Measurements from ENCODE around the gene IGFBP4. TPM values are rescaled to one million over a fixed set of nuclear protein-coding genes. Genes with fewer than 3 reads are reported as not detected.

IGFBP4 gene
- total RNA-seq, 4 donors from 2014 or later, result 35.1 to 90.4 (median 39.6) TPM

GRCh38 chr17:40452921-40453378 is 9.7 kb downstream of the IGFBP4 start:
- H3K4me3 ChIP-seq (ENCODE audit: low read depth, poor library complexity, severe bottlenecking), result no peak overlapping the region
- DNase-seq (ENCODE audit: low spot score in 2 of 2), result no peak
- intact Hi-C loops (cut with DNase I; ENCODE audit: low total_unique reads), result no loop called here
- TF ChIP-seq POLR2A (IDR thresholded peaks at IDR 0.05), result no peak
- TF ChIP-seq, protein P1, sequence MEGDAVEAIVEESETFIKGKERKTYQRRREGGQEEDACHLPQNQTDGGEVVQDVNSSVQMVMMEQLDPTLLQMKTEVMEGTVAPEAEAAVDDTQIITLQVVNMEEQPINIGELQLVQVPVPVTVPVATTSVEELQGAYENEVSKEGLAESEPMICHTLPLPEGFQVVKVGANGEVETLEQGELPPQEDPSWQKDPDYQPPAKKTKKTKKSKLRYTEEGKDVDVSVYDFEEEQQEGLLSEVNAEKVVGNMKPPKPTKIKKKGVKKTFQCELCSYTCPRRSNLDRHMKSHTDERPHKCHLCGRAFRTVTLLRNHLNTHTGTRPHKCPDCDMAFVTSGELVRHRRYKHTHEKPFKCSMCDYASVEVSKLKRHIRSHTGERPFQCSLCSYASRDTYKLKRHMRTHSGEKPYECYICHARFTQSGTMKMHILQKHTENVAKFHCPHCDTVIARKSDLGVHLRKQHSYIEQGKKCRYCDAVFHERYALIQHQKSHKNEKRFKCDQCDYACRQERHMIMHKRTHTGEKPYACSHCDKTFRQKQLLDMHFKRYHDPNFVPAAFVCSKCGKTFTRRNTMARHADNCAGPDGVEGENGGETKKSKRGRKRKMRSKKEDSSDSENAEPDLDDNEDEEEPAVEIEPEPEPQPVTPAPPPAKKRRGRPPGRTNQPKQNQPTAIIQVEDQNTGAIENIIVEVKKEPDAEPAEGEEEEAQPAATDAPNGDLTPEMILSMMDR (IDR thresholded peaks at IDR 0.05), result no peak
- WGBS, 2 donors, result 86 to 88% methylated on average over 15 of the region's 15 CpGs

- WGBS, 2 donors, result 84 to 89% methylated on average over 19 of the region's 19 CpGs
- no peak overlapping the region for H3K4me3 ChIP-seq (ENCODE audit: low read depth, poor library complexity, severe bottlenecking)
- intact Hi-C loops (cut with DNase I; ENCODE audit: low total_unique reads), result no loop called here
- no peak for TF ChIP-seq POLR2A (IDR thresholded peaks at IDR 0.05)
- TF ChIP-seq, protein P1 (IDR thresholded peaks at IDR 0.05), result no peak
- DNase-seq (ENCODE audit: low spot score in 2 of 2), result no peak
These were observed 10.8 kb downstream of the IGFBP4 start for GRCh38 chr17:40453881-40454612.

GRCh38 chr17:40454613-40454995 is 11.4 kb downstream of the IGFBP4 start:
- no peak overlapping the region for H3K4me3 ChIP-seq (ENCODE audit: low read depth, poor library complexity, severe bottlenecking)
- intact Hi-C loops (cut with DNase I; ENCODE audit: low total_unique reads), result no loop called here
- TF ChIP-seq POLR2A (IDR thresholded peaks at IDR 0.05), result no peak
- TF ChIP-seq, protein P1 (IDR thresholded peaks at IDR 0.05), result no peak
- no peak for DNase-seq (ENCODE audit: low spot score in 2 of 2)
- WGBS, 2 donors, result 55 to 60% methylated on average over 2 of the region's 2 CpGs

DNA sequence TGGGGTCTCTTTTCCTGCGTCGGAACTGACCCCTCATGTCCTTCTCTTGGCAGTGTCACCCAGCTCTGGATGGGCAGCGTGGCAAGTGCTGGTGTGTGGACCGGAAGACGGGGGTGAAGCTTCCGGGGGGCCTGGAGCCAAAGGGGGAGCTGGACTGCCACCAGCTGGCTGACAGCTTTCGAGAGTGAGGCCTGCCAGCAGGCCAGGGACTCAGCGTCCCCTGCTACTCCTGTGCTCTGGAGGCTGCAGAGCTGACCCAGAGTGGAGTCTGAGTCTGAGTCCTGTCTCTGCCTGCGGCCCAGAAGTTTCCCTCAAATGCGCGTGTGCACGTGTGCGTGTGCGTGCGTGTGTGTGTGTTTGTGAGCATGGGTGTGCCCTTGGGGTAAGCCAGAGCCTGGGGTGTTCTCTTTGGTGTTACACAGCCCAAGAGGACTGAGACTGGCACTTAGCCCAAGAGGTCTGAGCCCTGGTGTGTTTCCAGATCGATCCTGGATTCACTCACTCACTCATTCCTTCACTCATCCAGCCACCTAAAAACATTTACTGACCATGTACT is 13.2 kb downstream of the IGFBP4 start:
- intact Hi-C loops (cut with DNase I; ENCODE audit: low total_unique reads), result no loop called here
- WGBS, 2 donors, result 62 to 77% methylated on average over 12 to 15 of the region's 16 CpGs
- H3K4me3 ChIP-seq (ENCODE audit: low read depth, poor library complexity, severe bottlenecking), result no peak overlapping the region
- TF ChIP-seq, protein P1 (IDR thresholded peaks at IDR 0.05), result no peak
- TF ChIP-seq POLR2A (IDR thresholded peaks at IDR 0.05), result no peak
- no peak for DNase-seq (ENCODE audit: low spot score in 2 of 2)

GRCh38 chr17:40457369-40457768 is 14.1 kb downstream of the IGFBP4 start:
- H3K4me3 ChIP-seq (ENCODE audit: low read depth, poor library complexity, severe bottlenecking), result no peak overlapping the region
- 83 to 86% methylated on average over 3 of the region's 3 CpGs for WGBS, 2 donors
- TF ChIP-seq, protein P1 (IDR thresholded peaks at IDR 0.05), result no peak
- TF ChIP-seq POLR2A (IDR thresholded peaks at IDR 0.05), result no peak
- intact Hi-C loops (cut with DNase I; ENCODE audit: low total_unique reads), result no loop called here
- DNase-seq (ENCODE audit: low spot score in 2 of 2), result no peak

All from lower leg skin (tissue), 4 donors.